GM18505 (cell line): ENCODE measurements around the gene PLPP4.

Experiments used
- ATAC-seq: cut with Tn5 transposase; IDR thresholded peaks from one replicate; pipeline ENCODE4 v1.9.1; 2021; ENCODE audit not compliant: unreplicated experiment
- POLR2A ChIP-seq: IDR thresholded peaks from 4 replicates; pipeline ENCODE4 v1.6.1; 2011; ENCODE audit warnings: borderline replicate concordance; ENCODE audit not compliant: insufficient read depth, insufficient read length; ENCODE audit errors: extremely low read depth

The PLPP4 gene

DNA sequence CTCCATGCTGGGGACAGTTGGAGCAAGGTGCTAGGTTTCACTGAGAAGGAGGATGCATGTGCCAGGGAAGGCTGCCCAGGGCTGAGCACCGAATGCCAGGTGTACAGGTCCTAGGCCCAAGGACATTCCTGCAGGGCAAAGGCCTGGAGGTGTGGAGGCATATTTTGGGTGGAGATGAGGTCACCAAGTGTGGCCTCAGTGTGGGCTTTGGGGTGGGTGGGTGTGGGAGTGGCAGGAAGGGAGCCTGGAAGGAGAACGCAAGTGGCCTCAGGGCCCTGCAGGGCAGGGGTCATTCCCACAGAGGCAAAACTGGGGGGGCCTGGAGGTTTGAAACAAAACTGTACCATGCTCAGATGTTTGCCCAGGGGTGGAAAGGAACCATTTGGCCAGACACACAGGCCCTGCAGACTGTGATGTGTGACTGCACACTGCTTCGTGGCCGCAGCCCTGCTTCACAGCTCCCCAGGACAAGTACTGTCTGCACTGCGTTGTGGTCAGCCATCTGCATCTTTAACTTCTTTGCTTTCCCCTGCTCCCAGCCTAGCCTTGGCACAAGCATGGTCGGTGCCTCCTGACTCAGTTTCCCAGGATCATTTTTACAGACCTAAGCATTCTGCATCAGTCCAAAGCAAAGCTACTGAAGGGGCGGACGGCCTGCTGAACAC lies 5.1 kb downstream of the PLPP4 start:
- no peak for ATAC-seq
- TF ChIP-seq POLR2A: no peak

DNA sequence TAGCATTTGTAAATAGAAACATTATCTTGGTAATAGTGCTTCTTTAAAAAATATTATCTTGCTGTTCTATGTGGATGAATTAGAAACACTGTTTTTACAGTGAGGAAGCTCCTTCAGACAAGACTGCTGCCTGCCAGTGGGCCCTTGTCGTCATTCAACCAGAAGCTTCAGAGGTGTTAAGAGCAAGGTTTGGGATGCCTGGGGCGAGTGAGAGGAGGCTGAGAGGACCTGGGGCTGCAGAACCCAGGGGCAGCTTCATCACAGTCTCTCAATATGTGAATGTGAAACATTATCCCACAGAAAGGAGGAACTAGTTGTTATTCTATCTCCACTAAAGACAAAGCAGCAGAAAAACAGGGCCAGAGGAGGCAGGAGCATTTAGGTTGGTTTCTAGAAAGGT lies 8.1 kb downstream of the PLPP4 start:
- no peak for TF ChIP-seq POLR2A
- ATAC-seq: no peak

DNA sequence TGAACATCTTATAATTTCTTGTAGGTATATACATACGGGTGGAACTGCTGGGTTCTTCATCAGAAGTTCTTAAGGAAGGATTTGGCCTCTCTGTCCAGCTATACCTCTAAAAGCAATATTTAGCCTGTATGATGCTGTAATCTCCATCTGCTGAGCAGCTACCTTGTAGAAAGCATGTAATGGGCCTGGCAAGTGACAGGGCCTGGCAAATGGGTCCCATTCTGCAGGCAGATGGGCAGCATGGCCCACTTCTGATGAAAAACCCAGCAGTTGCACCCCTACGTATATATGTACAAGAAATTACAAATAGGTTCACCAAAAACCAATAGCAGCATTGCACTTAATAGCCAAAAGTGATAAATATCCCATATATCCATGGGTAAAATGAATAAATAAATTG lies 9.0 kb downstream of the PLPP4 start:
- TF ChIP-seq POLR2A: no peak
- no peak for ATAC-seq

DNA sequence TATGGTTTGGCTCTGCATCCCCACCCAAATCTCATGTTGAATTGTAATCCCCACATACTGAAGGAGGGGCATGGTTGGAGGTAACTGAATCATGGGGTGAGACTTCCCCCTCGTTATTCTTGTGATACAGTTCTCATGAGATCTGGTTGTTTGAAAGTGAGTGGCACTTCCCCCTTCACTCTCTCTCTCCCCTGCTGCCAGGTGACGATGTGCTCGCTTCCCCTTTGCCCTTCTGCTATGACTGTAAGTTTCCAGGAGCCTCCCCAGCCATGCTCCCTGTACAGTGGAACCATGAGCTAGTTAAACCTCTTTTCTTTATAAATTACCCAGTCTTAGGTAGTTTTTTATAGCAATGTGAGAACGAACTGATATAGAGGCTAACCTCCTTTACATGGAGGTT lies 16.6 kb downstream of the PLPP4 start:
- no peak for ATAC-seq
- TF ChIP-seq POLR2A: no peak

DNA sequence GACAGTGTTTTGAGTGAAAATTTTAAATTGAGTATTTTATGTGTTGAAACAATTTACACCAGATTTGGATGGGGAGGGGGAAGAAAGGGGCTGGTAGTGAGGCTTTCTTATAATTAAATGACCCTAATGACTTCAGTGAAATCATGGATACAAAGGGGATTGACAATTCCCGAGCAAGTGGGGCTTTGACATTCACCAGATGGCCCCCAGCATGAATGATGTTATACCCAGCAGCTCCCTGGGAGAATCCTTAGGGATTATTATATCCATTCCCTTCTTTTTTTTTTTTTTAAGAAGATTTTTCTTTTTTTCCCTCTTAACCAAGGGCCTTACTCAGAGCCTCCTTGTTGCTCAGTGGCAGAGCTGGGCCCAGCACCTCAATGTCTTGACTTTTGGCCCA lies 17.9 kb downstream of the PLPP4 start:
- ATAC-seq: no peak

DNA sequence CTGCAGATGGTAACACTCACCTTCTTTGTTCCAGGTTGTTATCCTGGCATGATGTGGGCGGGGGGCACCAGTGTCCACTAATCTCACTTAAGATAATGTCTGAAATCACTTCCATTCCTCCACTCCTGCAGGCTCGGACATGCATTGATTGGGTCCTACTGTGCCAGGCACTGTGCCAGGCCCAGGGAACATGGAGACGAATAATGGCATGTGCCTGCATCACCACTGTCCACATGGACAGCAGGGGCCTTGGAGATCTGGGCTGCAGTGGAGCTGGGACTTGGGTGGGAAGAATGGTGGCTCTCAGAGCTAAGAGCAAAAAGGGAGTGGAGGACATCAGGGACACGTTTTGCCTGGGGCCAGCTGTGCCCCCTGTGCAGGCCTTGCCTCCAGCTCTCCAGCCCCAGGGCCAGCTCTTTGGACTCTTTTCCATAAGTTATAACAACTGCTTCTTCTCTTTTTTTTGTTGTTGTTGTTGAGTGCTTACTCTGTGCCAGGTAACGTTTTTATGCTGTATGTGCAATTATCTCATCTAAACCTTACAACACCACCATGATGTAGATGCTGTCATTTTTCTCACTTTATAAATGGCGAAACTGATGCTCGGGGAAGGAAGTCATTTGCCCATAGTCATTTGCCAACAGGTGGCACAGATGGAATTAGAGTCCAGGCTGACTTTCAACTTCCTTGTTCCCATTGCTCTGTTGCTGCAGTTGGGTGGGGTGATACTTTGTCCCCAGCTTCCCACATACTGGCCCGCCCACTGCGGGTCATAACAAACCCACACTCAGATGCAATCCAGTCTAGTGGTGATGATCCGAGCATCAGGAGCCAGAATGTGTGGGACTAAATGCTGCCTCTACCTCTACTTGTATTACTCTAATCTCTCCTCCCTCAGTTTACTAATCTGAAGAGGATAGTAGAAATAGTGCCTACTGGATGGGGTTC lies 19.1 kb downstream of the PLPP4 start:
- TF ChIP-seq POLR2A: no peak
- ATAC-seq: no peak

More for the DNA sequence above, 17.9 kb downstream of the PLPP4 start:
- no peak for TF ChIP-seq POLR2A

DNA sequence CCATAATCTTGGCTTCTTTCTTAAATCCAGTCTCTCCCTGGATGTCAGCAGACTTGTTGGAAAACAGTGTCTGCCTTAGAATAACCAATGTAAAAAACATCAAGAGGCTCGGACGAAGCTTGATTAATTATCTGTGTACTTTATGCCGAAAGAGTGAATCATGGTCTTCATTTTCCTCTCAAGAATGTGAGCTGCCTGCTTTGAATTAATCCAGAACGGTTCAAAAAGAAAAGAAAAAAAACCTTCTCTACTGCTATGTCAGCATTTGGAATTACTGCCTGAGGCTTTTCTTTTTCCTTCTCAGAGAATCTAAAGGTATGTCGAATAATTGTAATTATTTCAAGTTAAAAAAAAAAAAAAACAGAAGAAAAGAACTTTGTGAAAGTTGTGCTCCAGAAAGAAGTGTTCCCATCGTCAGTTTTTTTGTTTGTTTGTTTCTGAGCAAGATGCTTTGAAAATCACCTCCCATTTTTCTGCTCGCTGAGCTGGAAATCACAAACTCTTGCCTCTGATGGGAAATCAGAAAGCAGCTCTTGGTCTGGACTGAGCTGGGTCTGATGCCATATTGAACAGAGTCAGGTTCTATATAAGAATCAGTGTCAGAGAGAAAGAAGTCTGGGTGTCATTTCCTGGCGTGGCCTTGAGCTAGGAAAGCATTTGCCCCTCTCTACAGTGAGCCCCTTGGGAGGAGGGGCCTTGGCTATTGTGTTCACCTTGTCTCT lies 20.2 kb downstream of the PLPP4 start:
- TF ChIP-seq POLR2A: no peak
- ATAC-seq: no peak

DNA sequence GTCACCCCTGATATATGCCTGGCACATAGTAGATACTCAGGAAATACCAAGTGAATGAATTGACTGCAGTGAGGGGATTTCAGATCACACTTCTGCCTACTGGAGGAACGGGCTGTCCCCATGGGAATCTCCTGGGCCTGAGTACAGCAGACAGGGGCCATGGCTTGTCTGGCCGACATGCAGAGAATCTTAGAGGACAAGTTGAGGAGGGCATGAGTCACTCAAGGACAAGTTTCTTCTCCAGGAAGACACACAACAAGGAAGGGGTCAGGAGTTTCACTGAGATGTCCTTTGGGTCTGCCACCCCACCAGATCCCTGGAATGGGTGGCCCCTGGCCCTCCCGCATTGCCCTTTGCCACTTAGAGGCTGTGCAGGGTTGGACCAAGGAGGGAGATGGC lies 20.7 kb downstream of the PLPP4 start:
- TF ChIP-seq POLR2A: no peak
- ATAC-seq: no peak

DNA sequence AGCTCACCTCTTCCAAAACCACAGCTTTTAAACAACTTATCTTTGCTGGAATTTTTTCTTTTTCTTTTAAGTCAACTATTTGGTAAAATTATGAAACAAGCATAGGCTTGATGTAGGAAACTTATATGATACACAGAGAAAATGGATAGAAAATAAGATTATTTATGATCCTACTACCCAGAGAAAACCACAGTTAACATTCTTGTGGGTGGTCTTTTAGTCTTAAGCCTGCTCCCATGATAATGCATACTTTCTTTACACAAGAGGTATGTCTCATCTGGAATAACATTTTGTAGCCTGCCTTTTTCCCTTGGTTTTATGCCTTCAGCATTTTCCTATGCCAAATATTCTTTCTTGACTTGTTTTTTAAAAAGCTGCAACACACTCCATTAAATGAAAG lies 21.4 kb downstream of the PLPP4 start:
- ATAC-seq: no peak
- no peak for TF ChIP-seq POLR2A

DNA sequence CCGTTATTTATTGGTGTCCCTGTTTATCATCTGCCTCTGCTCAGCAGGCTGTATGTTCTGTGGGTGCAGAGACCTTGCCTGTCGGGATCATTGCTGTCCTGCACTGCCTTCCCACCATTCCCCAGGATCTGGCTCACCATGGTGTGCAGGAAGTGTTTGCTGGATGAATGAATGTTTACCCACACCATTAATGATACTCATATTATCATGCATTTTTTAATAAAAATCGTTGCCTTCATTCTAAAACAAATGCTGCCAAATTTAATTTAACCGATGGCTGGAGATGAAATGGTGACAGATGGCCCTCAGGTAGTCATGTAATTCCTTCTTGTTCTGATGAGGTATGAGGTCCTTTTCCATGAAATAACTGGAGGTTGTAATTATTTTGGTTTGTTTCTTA lies 22.5 kb downstream of the PLPP4 start:
- TF ChIP-seq POLR2A: no peak
- no peak for ATAC-seq

DNA sequence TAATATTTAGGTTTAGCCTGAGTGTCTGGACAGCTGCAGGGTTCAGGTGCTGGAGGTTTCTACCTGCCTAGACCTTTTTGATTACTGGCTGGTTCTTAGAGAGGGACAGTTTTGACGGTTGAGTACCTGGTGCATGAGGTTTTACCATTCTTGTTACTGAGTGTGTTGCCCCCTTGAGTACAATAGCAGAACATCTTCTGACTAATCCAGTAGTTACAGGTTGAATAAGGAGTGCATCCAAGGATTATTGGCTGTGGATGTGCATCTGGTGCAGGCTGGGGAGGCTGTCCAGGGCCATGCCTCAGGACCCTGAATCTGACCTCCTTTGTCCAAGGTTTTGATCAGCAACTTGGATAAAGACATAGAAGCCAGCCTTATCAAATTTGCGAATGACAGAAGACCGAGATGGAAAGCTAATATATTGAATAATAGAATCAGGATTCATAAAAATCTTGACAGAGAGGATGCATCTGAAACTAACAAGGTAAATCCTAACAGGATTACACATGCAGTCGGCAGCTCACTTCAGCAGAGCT lies 23.1 kb downstream of the PLPP4 start:
- no peak for TF ChIP-seq POLR2A
- ATAC-seq: no peak

DNA sequence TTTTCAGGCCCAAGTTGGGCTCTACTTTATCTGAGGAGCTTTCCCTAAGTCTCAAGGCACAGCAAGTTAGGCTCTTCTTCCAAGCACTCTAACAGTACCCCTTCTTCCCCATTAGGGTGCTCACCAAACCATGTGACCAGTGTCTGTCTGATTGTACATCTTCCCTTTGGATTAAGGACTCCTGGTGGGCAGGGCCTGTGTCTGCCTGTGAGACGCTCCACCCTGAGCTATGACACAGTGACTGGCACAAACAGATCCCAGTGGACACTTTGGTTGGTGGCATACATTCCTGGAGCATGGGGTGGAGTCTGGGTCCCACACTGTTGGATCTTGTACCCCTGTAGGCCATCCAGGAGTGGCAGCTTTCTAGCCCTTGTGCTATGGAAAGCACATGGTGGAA lies 23.8 kb downstream of the PLPP4 start:
- ATAC-seq: no peak
- no peak for TF ChIP-seq POLR2A

DNA sequence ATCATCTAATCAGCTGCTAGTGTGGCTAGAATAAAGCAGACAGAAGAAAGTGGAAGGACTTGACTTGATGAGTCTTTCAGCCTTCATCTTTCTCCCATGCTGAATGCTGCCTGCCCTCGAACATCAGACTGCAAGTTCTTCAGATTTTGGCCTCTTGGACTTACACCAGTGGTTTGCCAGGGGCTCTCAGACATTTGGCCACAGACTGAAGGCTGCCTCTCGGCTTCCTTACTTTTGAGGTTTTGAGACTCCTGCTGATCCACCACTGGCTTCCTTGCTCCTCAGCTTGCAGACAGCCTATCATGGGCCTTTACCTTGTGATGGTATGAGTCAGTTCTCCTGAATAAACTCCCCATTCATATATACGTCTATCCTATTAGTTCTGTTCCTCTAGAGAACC lies 26.0 kb downstream of the PLPP4 start:
- TF ChIP-seq POLR2A: no peak
- no peak for ATAC-seq
